Measurements from ENCODE around the gene NTMT1. TPM values are rescaled to one million over a fixed set of nuclear protein-coding genes. Genes with fewer than 3 reads are reported as not detected.
"Not testable (repeated sequence)": the region's sequence is repeated elsewhere in the genome, so short reads cannot be mapped to it uniquely, and the experiment has no call there.

NTMT1 gene
- total and polyA plus RNA-seq, 9 donors: 11.7 to 33.1 (median 25.3) TPM

- H3K4me1 ChIP-seq (ENCODE audit: insufficient read depth): peaks cover 3% of the 10 kb centered on the region
- intact Hi-C loops (cut with DNase I): no loop called here
- 86 to 89% (median 87%) methylated on average over 34 of the region's 34 CpGs for WGBS, 3 donors
Observed at GRCh38 chr9:129635099-129636065, 9.4 kb downstream of the NTMT1 start.

GRCh38 chr9:129636343-129636742 is 10.4 kb downstream of the NTMT1 start:
- H3K27me3 ChIP-seq; H3K4me3 ChIP-seq; DNase-seq; intact Hi-C loops (cut with DNase I); H3K36me3 ChIP-seq; H3K4me1 ChIP-seq (ENCODE audit: insufficient read depth); H3K9me3 ChIP-seq; H3K27ac ChIP-seq: not testable (repeated sequence)
- 89 to 91% (median 89%) methylated on average over 10 of the region's 10 CpGs for WGBS, 3 donors

More at GRCh38 chr9:129635099-129636065, 9.4 kb downstream of the NTMT1 start:
- TF ChIP-seq CTCF (IDR thresholded peaks at IDR 0.05) (no peak), EP300 (IDR thresholded peaks at IDR 0.05) (no peak), POLR2A (IDR thresholded peaks at IDR 0.05) (no peak)
- no peaks in the 10 kb centered on the region for H3K36me3 ChIP-seq
- no peaks in the 10 kb centered on the region for H3K27me3 ChIP-seq
- peak in 1 of 5 donors; percentile 17 for DNase-seq
- no peak overlapping the region for H3K27ac ChIP-seq
- no peaks in the 10 kb centered on the region for H3K9me3 ChIP-seq
- no peak overlapping the region for H3K4me3 ChIP-seq

GRCh38 chr9:129637102-129637501 is 11.1 kb downstream of the NTMT1 start:
- Histone ChIP-seq H3K4me3 (no peak overlapping the region), H3K27me3 (no peaks in the 10 kb centered on the region), H3K4me1 (ENCODE audit: insufficient read depth) (peaks cover 7% of the 10 kb centered on the region), H3K9me3 (no peaks in the 10 kb centered on the region), H3K27ac (no peak overlapping the region), H3K36me3 (no peaks in the 10 kb centered on the region)
- WGBS, 3 donors: 54 to 62% (median 60%) methylated on average over 9 of the region's 9 CpGs
- peak in 1 of 5 donors; percentile 18 for DNase-seq
- TF ChIP-seq POLR2A (IDR thresholded peaks at IDR 0.05) (no peak), EP300 (IDR thresholded peaks at IDR 0.05) (no peak), CTCF (IDR thresholded peaks at IDR 0.05) (no peak)
- intact Hi-C loops (cut with DNase I): no loop called here

GRCh38 chr9:129637673-129638439 is 11.9 kb downstream of the NTMT1 start:
- TF ChIP-seq CTCF (IDR thresholded peaks at IDR 0.05): no peak
- no peak for TF ChIP-seq POLR2A (IDR thresholded peaks at IDR 0.05)
- no peak for TF ChIP-seq EP300 (IDR thresholded peaks at IDR 0.05)
- DNase-seq: peak in 1 of 5 donors; percentile 19
- intact Hi-C loops (cut with DNase I): no loop called here
- no peak overlapping the region for H3K27ac ChIP-seq
- H3K4me3 ChIP-seq: no peak overlapping the region
- 68 to 72% (median 68%) methylated on average over 29 of the region's 29 CpGs for WGBS, 3 donors
- peaks cover 9% of the 10 kb centered on the region for H3K4me1 ChIP-seq (ENCODE audit: insufficient read depth)
- H3K9me3 ChIP-seq: no peaks in the 10 kb centered on the region
- H3K36me3 ChIP-seq: no peaks in the 10 kb centered on the region
- no peaks in the 10 kb centered on the region for H3K27me3 ChIP-seq

Measured in ovary (tissue), 9 donors.